Spleen (tissue), 7 donors: Measurements from ENCODE around the gene MCC.

Experiments
- CTCF ChIP-seq, 11 experiments: fragments of 200-600 bp in 7 of 11; fragments of 450-650 bp in 4 of 11; sonication (generic) in 4 of 11; IDR thresholded peaks in 8 of 11; conservative IDR thresholded peaks in 3 of 11; 1 replicate in 7 of 11; 2 replicates in 4 of 11; pipeline versions ENCODE4 v1.4.0 to v1.8.0; 2016 to 2021; ENCODE audit warnings: antibody characterized with exemption in 11 of 11, inconsistent platforms in 4 of 11, mild to moderate bottlenecking in 1 of 11
- POLR2A ChIP-seq, 3 donors: fragments of 450-650 bp; IDR thresholded peaks; one replicate each; pipeline ENCODE4 v1.5.1; 2017; ENCODE audit warnings: antibody characterized with exemption in 3 of 3, mild to moderate bottlenecking in 1 of 3
- donor health status: DM: no; HTN: no; CAD: no; lungs with moderate emphysema.
- donor health status: DM: no; HTN: no; CAD: no.
- donor health status: DM: no; HTN: no; CAD: no.

- no peak for TF ChIP-seq CTCF (IDR thresholded peaks at IDR 0.05 in 8 of 11, conservative IDR thresholded peaks at IDR 0.05 in 3 of 11)
- TF ChIP-seq POLR2A (IDR thresholded peaks at IDR 0.05): no peak
These were observed 387.3 kb downstream of the MCC start for GRCh38 chr5:113100981-113101380.
